Measurements from ENCODE around the gene DNASE2B.
A peak's percentile ranks its signal among the peaks of the same experiment; 100 is the strongest.

The DNASE2B gene

GRCh38 chr1:84387480-84388163 lies 10.7 kb upstream of the DNASE2B start:
- Histone ChIP-seq H3K27me3 (ENCODE audit: control insufficient read depth in 2 of 2, insufficient read depth in 2 of 2, low read length in 2 of 2) (no peaks in the 10 kb centered on the region), H3K4me3 (ENCODE audit: low read length in 2 of 2) (no peak overlapping the region), H3K27ac (ENCODE audit: low read depth in 2 of 2, low read length in 2 of 2) (no peak overlapping the region), H3K9me3 (ENCODE audit: control insufficient read depth in 2 of 2, low read length in 2 of 2) (no peaks in the 10 kb centered on the region), H3K9ac (ENCODE audit: low read depth in 1 of 2, low read length in 2 of 2) (no peak overlapping the region), H3K4me1 (ENCODE audit: control insufficient read depth in 2 of 2, insufficient read depth in 2 of 2, low read length in 2 of 2) (no peaks in the 10 kb centered on the region), H3K36me3 (ENCODE audit: control insufficient read depth in 2 of 2, insufficient read depth in 2 of 2, low read length in 2 of 2) (no peaks in the 10 kb centered on the region)

DNA sequence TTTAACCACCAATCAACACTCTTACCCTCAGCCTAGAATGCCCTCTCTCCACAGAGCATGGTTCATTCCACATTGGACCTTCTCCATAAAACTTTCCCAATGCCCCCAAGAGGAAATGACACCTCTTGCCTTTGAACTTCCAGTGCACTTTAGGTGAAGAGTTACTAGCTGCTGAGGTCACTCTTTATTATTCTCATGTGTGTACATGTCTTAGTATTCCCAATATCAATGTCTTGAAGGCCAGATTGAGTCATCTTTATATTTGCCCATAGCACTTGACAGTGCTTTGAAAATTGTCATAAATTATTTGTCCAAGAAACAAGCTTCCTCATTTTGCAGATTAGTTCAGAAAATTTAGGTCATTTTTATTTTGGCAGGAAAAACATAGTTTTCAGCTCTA lies 8.1 kb upstream of the DNASE2B start:
- no peaks in the 10 kb centered on the region for H3K27me3 ChIP-seq (ENCODE audit: control insufficient read depth in 2 of 2, insufficient read depth in 2 of 2, low read length in 2 of 2)
- H3K4me1 ChIP-seq (ENCODE audit: control insufficient read depth in 2 of 2, insufficient read depth in 2 of 2, low read length in 2 of 2): no peaks in the 10 kb centered on the region
- no peak overlapping the region for H3K4me3 ChIP-seq (ENCODE audit: low read length in 2 of 2)
- H3K9ac ChIP-seq (ENCODE audit: low read depth in 1 of 2, low read length in 2 of 2): no peak overlapping the region
- H3K9me3 ChIP-seq (ENCODE audit: control insufficient read depth in 2 of 2, low read length in 2 of 2): no peaks in the 10 kb centered on the region
- no peak overlapping the region for H3K27ac ChIP-seq (ENCODE audit: low read depth in 2 of 2, low read length in 2 of 2)
- no peaks in the 10 kb centered on the region for H3K36me3 ChIP-seq (ENCODE audit: control insufficient read depth in 2 of 2, insufficient read depth in 2 of 2, low read length in 2 of 2)

GRCh38 chr1:84401156-84401555 lies 2.9 kb downstream of the DNASE2B start:
- Histone ChIP-seq H3K9ac (ENCODE audit: low read depth in 1 of 2, low read length in 2 of 2) (no peak overlapping the region), H3K4me3 (ENCODE audit: low read length in 2 of 2) (no peak overlapping the region), H3K27me3 (ENCODE audit: control insufficient read depth in 2 of 2, insufficient read depth in 2 of 2, low read length in 2 of 2) (no peaks in the 10 kb centered on the region), H3K4me1 (ENCODE audit: control insufficient read depth in 2 of 2, insufficient read depth in 2 of 2, low read length in 2 of 2) (no peaks in the 10 kb centered on the region), H3K27ac (ENCODE audit: low read depth in 2 of 2, low read length in 2 of 2) (no peak overlapping the region), H3K9me3 (ENCODE audit: control insufficient read depth in 2 of 2, low read length in 2 of 2) (no peaks in the 10 kb centered on the region), H3K36me3 (ENCODE audit: control insufficient read depth in 2 of 2, insufficient read depth in 2 of 2, low read length in 2 of 2) (no peaks in the 10 kb centered on the region)

DNA sequence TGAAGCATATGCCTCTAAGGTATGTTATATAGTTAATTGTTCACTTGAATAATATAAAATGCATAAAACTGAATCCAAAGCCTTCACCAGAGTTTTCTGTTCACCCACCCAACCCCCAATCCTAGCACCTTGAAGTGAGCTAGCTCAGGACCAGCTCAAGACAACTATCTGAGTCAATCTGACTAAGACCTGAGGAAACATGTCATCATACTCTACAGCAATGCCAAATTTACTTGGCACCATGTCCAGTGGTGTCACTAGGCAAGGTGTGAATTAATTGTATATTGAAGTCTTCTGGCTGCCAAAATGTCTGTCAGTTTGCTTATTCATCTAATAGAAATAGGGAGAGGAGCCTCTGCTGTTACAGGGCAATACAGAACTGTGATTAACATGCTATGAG lies 3.8 kb downstream of the DNASE2B start:
- Histone ChIP-seq H3K9ac (ENCODE audit: low read depth in 1 of 2, low read length in 2 of 2) (no peak overlapping the region), H3K4me1 (ENCODE audit: control insufficient read depth in 2 of 2, insufficient read depth in 2 of 2, low read length in 2 of 2) (peaks cover 0 to 7% of the 10 kb centered on the region in 2 donors), H3K27ac (ENCODE audit: low read depth in 2 of 2, low read length in 2 of 2) (no peak overlapping the region), H3K9me3 (ENCODE audit: control insufficient read depth in 2 of 2, low read length in 2 of 2) (no peaks in the 10 kb centered on the region), H3K36me3 (ENCODE audit: control insufficient read depth in 2 of 2, insufficient read depth in 2 of 2, low read length in 2 of 2) (no peaks in the 10 kb centered on the region), H3K4me3 (ENCODE audit: low read length in 2 of 2) (no peak overlapping the region), H3K27me3 (ENCODE audit: control insufficient read depth in 2 of 2, insufficient read depth in 2 of 2, low read length in 2 of 2) (no peaks in the 10 kb centered on the region)

DNA sequence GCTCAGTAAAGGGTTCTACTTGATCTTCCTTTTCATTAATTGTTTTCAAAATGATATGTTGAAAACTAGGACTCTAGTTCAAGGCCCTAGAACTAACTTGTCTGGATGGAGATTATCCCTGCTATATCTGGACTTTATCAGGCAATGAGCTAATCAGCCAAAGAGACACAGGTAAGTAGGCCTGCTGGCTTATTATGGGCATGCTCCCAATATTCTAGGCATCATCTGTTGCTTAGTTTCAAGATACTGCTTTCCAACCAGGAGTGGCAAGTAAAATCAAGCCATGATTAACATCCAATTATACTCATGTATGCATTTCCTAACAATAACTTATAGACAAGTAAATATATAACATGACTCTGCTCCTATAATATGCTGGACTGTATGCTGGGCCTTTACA lies 4.2 kb downstream of the DNASE2B start:
- no peak overlapping the region for H3K9ac ChIP-seq (ENCODE audit: low read depth in 1 of 2, low read length in 2 of 2)
- no peaks in the 10 kb centered on the region for H3K9me3 ChIP-seq (ENCODE audit: control insufficient read depth in 2 of 2, low read length in 2 of 2)
- H3K27me3 ChIP-seq (ENCODE audit: control insufficient read depth in 2 of 2, insufficient read depth in 2 of 2, low read length in 2 of 2): no peaks in the 10 kb centered on the region

DNA sequence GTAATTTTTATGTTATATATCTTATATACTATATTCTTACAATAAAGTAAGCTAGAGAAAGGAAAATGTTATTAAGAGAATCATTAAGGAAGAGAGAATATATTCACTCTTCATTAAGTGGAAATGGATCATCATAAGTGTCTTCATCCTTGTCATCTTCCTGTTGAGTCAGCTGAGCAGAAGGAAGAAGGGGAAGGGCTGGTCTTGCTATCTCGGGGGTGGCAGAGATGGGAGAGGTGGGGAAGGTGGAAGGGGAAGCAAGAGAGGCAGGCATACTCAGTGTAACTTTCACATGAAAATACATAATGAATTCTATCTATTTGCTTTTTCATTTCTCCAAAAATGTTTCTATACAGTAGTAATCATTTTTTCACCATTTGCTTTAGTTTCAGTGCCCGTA lies 5.1 kb downstream of the DNASE2B start:
- Histone ChIP-seq H3K4me3 (ENCODE audit: low read length in 2 of 2) (no peak overlapping the region), H3K27ac (ENCODE audit: low read depth in 2 of 2, low read length in 2 of 2) (no peak overlapping the region), H3K36me3 (ENCODE audit: control insufficient read depth in 2 of 2, insufficient read depth in 2 of 2, low read length in 2 of 2) (no peaks in the 10 kb centered on the region), H3K4me1 (ENCODE audit: control insufficient read depth in 2 of 2, insufficient read depth in 2 of 2, low read length in 2 of 2) (peaks cover 8 to 16% of the 10 kb centered on the region in 2 donors), H3K27me3 (ENCODE audit: control insufficient read depth in 2 of 2, insufficient read depth in 2 of 2, low read length in 2 of 2) (no peaks in the 10 kb centered on the region), H3K9ac (ENCODE audit: low read depth in 1 of 2, low read length in 2 of 2) (no peak overlapping the region), H3K9me3 (ENCODE audit: control insufficient read depth in 2 of 2, low read length in 2 of 2) (no peaks in the 10 kb centered on the region)

More for the DNA sequence above, 4.2 kb downstream of the DNASE2B start:
- Histone ChIP-seq H3K4me1 (ENCODE audit: control insufficient read depth in 2 of 2, insufficient read depth in 2 of 2, low read length in 2 of 2) (peaks cover 3 to 9% of the 10 kb centered on the region in 2 donors), H3K27ac (ENCODE audit: low read depth in 2 of 2, low read length in 2 of 2) (no peak overlapping the region), H3K4me3 (ENCODE audit: low read length in 2 of 2) (no peak overlapping the region), H3K36me3 (ENCODE audit: control insufficient read depth in 2 of 2, insufficient read depth in 2 of 2, low read length in 2 of 2) (no peaks in the 10 kb centered on the region)

GRCh38 chr1:84406346-84406861 lies 8.1 kb downstream of the DNASE2B start:
- H3K4me3 ChIP-seq (ENCODE audit: low read length in 2 of 2): peak overlapping the region in 1 of 2 donors; percentile 23
- H3K36me3 ChIP-seq (ENCODE audit: control insufficient read depth in 2 of 2, insufficient read depth in 2 of 2, low read length in 2 of 2): no peaks in the 10 kb centered on the region
- H3K9ac ChIP-seq (ENCODE audit: low read depth in 1 of 2, low read length in 2 of 2): peak overlapping the region in 1 of 2 donors; percentile 9
- no peaks in the 10 kb centered on the region for H3K27me3 ChIP-seq (ENCODE audit: control insufficient read depth in 2 of 2, insufficient read depth in 2 of 2, low read length in 2 of 2)
- H3K9me3 ChIP-seq (ENCODE audit: control insufficient read depth in 2 of 2, low read length in 2 of 2): no peaks in the 10 kb centered on the region
- peaks cover 16 to 24% of the 10 kb centered on the region in 2 donors for H3K4me1 ChIP-seq (ENCODE audit: control insufficient read depth in 2 of 2, insufficient read depth in 2 of 2, low read length in 2 of 2)
- peak overlapping the region; percentile 82 to 83 for H3K27ac ChIP-seq (ENCODE audit: low read depth in 2 of 2, low read length in 2 of 2)

DNA sequence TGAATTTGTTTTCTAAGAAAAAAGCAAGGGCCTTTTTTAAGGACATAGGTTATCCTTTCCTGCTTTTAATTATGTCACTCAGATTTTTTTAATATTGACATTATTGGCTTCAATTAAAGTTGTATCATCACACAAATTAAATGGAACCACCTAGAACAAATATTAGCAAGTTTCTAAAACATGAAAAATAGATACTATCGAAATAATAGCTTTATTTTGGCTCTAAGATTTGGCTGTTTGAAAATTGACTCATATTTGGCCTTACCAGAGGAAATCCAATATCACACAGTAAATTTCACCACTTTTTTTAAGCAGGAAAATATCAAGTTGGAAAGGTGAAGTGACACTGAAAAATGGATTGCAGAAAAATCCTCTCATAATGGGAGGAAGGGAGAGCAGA lies 9.2 kb downstream of the DNASE2B start:
- H3K27ac ChIP-seq (ENCODE audit: low read depth in 2 of 2, low read length in 2 of 2): peak overlapping the region; percentile 11 to 82
- no peaks in the 10 kb centered on the region for H3K9me3 ChIP-seq (ENCODE audit: control insufficient read depth in 2 of 2, low read length in 2 of 2)
- peaks cover 16 to 24% of the 10 kb centered on the region in 2 donors for H3K4me1 ChIP-seq (ENCODE audit: control insufficient read depth in 2 of 2, insufficient read depth in 2 of 2, low read length in 2 of 2)
- no peaks in the 10 kb centered on the region for H3K27me3 ChIP-seq (ENCODE audit: control insufficient read depth in 2 of 2, insufficient read depth in 2 of 2, low read length in 2 of 2)
- no peak overlapping the region for H3K4me3 ChIP-seq (ENCODE audit: low read length in 2 of 2)
- H3K36me3 ChIP-seq (ENCODE audit: control insufficient read depth in 2 of 2, insufficient read depth in 2 of 2, low read length in 2 of 2): no peaks in the 10 kb centered on the region
- no peak overlapping the region for H3K9ac ChIP-seq (ENCODE audit: low read depth in 1 of 2, low read length in 2 of 2)

DNA sequence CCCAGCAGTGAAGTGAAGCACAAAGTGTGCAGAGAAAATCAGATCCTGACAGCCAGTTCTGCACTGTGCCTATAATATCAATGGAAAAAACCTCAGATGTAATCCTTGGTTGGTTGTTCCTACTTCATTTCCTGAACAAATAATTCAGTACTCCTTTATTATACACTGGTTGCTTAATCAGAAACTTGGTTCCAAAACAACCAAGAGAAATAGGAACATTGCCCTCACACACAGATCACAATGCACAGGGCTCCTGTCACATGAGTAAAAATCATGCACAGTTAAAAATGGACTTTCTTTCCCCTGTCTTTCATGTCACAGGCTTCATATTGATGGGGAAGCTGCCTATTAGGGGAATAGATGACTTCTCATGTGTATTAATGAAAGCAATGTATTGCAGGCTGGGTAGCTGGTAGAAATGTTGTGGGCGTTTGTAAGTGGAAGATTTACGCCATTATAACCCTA lies 9.7 kb downstream of the DNASE2B start:
- Histone ChIP-seq H3K9me3 (ENCODE audit: control insufficient read depth in 2 of 2, low read length in 2 of 2) (no peaks in the 10 kb centered on the region), H3K27ac (ENCODE audit: low read depth in 2 of 2, low read length in 2 of 2) (peak overlapping the region; percentile 11 to 40), H3K4me3 (ENCODE audit: low read length in 2 of 2) (no peak overlapping the region), H3K36me3 (ENCODE audit: control insufficient read depth in 2 of 2, insufficient read depth in 2 of 2, low read length in 2 of 2) (no peaks in the 10 kb centered on the region), H3K4me1 (ENCODE audit: control insufficient read depth in 2 of 2, insufficient read depth in 2 of 2, low read length in 2 of 2) (peaks cover 16 to 24% of the 10 kb centered on the region in 2 donors), H3K9ac (ENCODE audit: low read depth in 1 of 2, low read length in 2 of 2) (no peak overlapping the region), H3K27me3 (ENCODE audit: control insufficient read depth in 2 of 2, insufficient read depth in 2 of 2, low read length in 2 of 2) (no peaks in the 10 kb centered on the region)

DNA sequence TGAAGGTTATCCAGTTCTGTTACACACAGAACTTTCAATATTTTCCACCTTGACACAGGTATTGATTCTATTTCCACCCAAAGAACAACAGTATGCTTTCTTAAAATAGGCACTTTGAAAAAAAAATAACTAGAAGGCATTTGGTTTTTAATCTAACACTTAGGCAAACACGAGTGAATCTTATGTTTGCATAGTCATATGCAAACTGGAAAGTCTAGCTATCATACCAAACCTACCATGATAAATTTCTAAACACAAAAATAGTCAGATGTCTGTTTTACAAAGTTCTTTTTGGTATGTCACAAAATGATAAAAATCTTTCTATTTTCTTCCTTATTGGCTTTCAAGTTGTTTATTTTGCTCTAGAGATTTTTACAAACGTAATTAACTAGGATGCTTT lies 11.6 kb downstream of the DNASE2B start:
- H3K36me3 ChIP-seq (ENCODE audit: control insufficient read depth in 2 of 2, insufficient read depth in 2 of 2, low read length in 2 of 2): no peaks in the 10 kb centered on the region
- no peak overlapping the region for H3K4me3 ChIP-seq (ENCODE audit: low read length in 2 of 2)
- no peak overlapping the region for H3K9ac ChIP-seq (ENCODE audit: low read depth in 1 of 2, low read length in 2 of 2)
- H3K27ac ChIP-seq (ENCODE audit: low read depth in 2 of 2, low read length in 2 of 2): no peak overlapping the region
- H3K9me3 ChIP-seq (ENCODE audit: control insufficient read depth in 2 of 2, low read length in 2 of 2): no peaks in the 10 kb centered on the region
- H3K4me1 ChIP-seq (ENCODE audit: control insufficient read depth in 2 of 2, insufficient read depth in 2 of 2, low read length in 2 of 2): peaks cover 16 to 24% of the 10 kb centered on the region in 2 donors
- no peaks in the 10 kb centered on the region for H3K27me3 ChIP-seq (ENCODE audit: control insufficient read depth in 2 of 2, insufficient read depth in 2 of 2, low read length in 2 of 2)
